ENCODE measurements around the gene TRIM58. TPM values are rescaled to one million over a fixed set of nuclear protein-coding genes. Genes with fewer than 3 reads are reported as not detected.
A peak's percentile ranks its signal among the peaks of the same experiment; 100 is the strongest.

Gene TRIM58
- total RNA-seq, 1 experiment from 2014 or later = not detected

GRCh38 chr1:247848346-247848745 lies 8.6 kb upstream of the TRIM58 start:
- Mint-ChIP-seq H3K4me3 (ENCODE audit: unreplicated experiment) (no peak overlapping the region), H3K27me3 (ENCODE audit: insufficient read depth, unreplicated experiment) (no peaks in the 10 kb centered on the region), H3K27ac (ENCODE audit: low read depth, unreplicated experiment) (no peak overlapping the region), H3K9me3 (ENCODE audit: unreplicated experiment) (peaks cover 4% of the 10 kb centered on the region), H3K4me1 (ENCODE audit: insufficient read depth, unreplicated experiment) (peaks cover 8% of the 10 kb centered on the region), H3K36me3 (ENCODE audit: insufficient read depth, unreplicated experiment) (no peaks in the 10 kb centered on the region)
- BruUV-seq (replicated peaks) = no TSS peak
- no peak for DNase-seq (ENCODE audit: unreplicated experiment)
- TF ChIP-seq, protein P1, sequence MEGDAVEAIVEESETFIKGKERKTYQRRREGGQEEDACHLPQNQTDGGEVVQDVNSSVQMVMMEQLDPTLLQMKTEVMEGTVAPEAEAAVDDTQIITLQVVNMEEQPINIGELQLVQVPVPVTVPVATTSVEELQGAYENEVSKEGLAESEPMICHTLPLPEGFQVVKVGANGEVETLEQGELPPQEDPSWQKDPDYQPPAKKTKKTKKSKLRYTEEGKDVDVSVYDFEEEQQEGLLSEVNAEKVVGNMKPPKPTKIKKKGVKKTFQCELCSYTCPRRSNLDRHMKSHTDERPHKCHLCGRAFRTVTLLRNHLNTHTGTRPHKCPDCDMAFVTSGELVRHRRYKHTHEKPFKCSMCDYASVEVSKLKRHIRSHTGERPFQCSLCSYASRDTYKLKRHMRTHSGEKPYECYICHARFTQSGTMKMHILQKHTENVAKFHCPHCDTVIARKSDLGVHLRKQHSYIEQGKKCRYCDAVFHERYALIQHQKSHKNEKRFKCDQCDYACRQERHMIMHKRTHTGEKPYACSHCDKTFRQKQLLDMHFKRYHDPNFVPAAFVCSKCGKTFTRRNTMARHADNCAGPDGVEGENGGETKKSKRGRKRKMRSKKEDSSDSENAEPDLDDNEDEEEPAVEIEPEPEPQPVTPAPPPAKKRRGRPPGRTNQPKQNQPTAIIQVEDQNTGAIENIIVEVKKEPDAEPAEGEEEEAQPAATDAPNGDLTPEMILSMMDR (IDR thresholded peaks at IDR 0.05; ENCODE audit: unreplicated experiment) = no peak
- ChIA-PET CTCF (no interaction called here), POLR2A (no interaction called here)
- intact Hi-C loops (cut with micrococcal nuclease) = no loop called here

DNA sequence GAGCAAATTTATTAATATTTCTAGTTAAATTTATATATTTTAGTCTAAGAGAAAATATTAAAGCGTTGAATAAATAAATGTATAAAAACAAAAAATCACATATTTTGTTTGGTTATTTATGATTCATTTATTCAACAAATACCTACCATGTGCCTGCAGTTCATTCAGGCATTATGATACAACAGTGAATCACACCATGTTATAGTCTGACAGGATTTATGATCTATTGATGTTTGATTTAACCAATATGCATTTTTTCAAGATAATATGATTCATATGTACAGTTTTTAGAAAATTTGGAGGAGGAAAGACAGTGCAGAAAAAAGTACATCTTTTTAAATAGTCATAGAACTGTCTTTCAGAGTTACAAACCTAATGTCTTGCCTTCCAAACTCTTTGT lies 7.4 kb upstream of the TRIM58 start:
- Mint-ChIP-seq H3K27me3 (ENCODE audit: insufficient read depth, unreplicated experiment) (no peaks in the 10 kb centered on the region), H3K4me3 (ENCODE audit: unreplicated experiment) (no peak overlapping the region), H3K9me3 (ENCODE audit: unreplicated experiment) (peaks cover 8% of the 10 kb centered on the region), H3K4me1 (ENCODE audit: insufficient read depth, unreplicated experiment) (peaks cover 11% of the 10 kb centered on the region), H3K36me3 (ENCODE audit: insufficient read depth, unreplicated experiment) (no peaks in the 10 kb centered on the region), H3K27ac (ENCODE audit: low read depth, unreplicated experiment) (no peak overlapping the region)
- DNase-seq (ENCODE audit: unreplicated experiment) = peak; percentile 21
- TF ChIP-seq, protein P1 (IDR thresholded peaks at IDR 0.05; ENCODE audit: unreplicated experiment) = no peak
- BruUV-seq (replicated peaks) = no TSS peak
- POLR2A ChIA-PET = no interaction called here
- CTCF ChIA-PET = interaction anchor here (0.6 to 0.7 kb wide), 2 partner anchors 94 to 170 kb away, joined by 3 to 4 read pairs; partner anchors contain the start of gene OR13G1
- intact Hi-C loops (cut with micrococcal nuclease) = no loop called here

- H3K27me3 Mint-ChIP-seq (ENCODE audit: insufficient read depth, unreplicated experiment) = no peaks in the 10 kb centered on the region
- no TSS peak for BruUV-seq (replicated peaks)
- CTCF ChIA-PET = no interaction called here
- intact Hi-C loops (cut with micrococcal nuclease) = no loop called here
- no peak for DNase-seq (ENCODE audit: unreplicated experiment)
- H3K9me3 Mint-ChIP-seq (ENCODE audit: unreplicated experiment) = peaks cover 8% of the 10 kb centered on the region
- POLR2A ChIA-PET = no interaction called here
- no peaks in the 10 kb centered on the region for H3K36me3 Mint-ChIP-seq (ENCODE audit: insufficient read depth, unreplicated experiment)
- no peak overlapping the region for H3K27ac Mint-ChIP-seq (ENCODE audit: low read depth, unreplicated experiment)
- peaks cover 6% of the 10 kb centered on the region for H3K4me1 Mint-ChIP-seq (ENCODE audit: insufficient read depth, unreplicated experiment)
- TF ChIP-seq, protein P1 (IDR thresholded peaks at IDR 0.05; ENCODE audit: unreplicated experiment) = no peak
- no peak overlapping the region for H3K4me3 Mint-ChIP-seq (ENCODE audit: unreplicated experiment)
Observed at GRCh38 chr1:247854899-247855545, 2.0 kb upstream of the TRIM58 start.

- H3K27ac Mint-ChIP-seq (ENCODE audit: low read depth, unreplicated experiment) = no peak overlapping the region
- BruUV-seq (replicated peaks) = no TSS peak
- intact Hi-C loops (cut with micrococcal nuclease) = no loop called here
- peaks cover 6% of the 10 kb centered on the region for H3K4me1 Mint-ChIP-seq (ENCODE audit: insufficient read depth, unreplicated experiment)
- no peaks in the 10 kb centered on the region for H3K36me3 Mint-ChIP-seq (ENCODE audit: insufficient read depth, unreplicated experiment)
- DNase-seq (ENCODE audit: unreplicated experiment) = no peak
- H3K4me3 Mint-ChIP-seq (ENCODE audit: unreplicated experiment) = no peak overlapping the region
- H3K9me3 Mint-ChIP-seq (ENCODE audit: unreplicated experiment) = peaks cover 8% of the 10 kb centered on the region
- CTCF ChIA-PET = no interaction called here
- POLR2A ChIA-PET = no interaction called here
- H3K27me3 Mint-ChIP-seq (ENCODE audit: insufficient read depth, unreplicated experiment) = no peaks in the 10 kb centered on the region
- TF ChIP-seq, protein P1 (IDR thresholded peaks at IDR 0.05; ENCODE audit: unreplicated experiment) = no peak
Observed at GRCh38 chr1:247855911-247856310, 1.1 kb upstream of the TRIM58 start.

Data from MCF 10A (cell line).